Stimulated activated CD4-positive, alpha-beta T cell treated with anti-CD3 and anti-CD28 coated beads, Interleukin-1b, Interleukin-23, amount 100 ng/mL, for 48 hours (primary cell): ENCODE data around the gene CERS4.
A peak's percentile ranks its signal among the peaks of the same experiment; 100 is the strongest.
"Not testable (repeated sequence)": the region's sequence is repeated elsewhere in the genome, so short reads cannot be mapped to it uniquely, and the experiment has no call there.

Experiments used
- DNase-seq: peaks from one replicate; pipeline ENCODE4 v3.0.0-alpha.2; 2020

CERS4 gene

GRCh38 chr19:8208922-8209461 lies at the start of gene CERS4:
Gene CERS4, plus strand, starts transcription at chr19:8209370. Its CDS starts 41,707 bp downstream, at chr19:8251077.
- peak; percentile 71 for DNase-seq

- peak; percentile 66 for DNase-seq
These were observed 48.0 kb upstream of the CERS4 start for GRCh38 chr19:8161135-8161646.

GRCh38 chr19:8163759-8164158 lies 45.4 kb upstream of the CERS4 start:
- no peak for DNase-seq

DNA sequence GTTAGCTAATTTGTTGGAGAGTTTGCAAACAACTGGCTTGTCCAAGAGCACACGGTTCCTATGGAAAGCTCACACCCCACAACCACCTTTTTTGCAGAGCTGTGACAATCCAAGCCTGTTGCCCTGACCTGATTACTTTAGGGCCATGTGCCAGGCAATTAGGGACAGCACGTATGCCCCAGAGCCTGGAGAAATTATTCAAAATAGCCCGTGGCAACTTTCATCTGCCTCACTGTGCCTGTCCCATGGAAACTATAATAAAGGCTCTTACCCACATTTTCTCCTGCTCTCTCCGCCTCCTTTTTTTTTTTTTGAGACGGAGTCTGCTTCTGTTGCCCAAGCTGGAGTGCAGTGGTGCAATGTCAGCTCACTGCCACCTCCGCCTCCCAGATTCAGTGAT lies 41.2 kb upstream of the CERS4 start:
- no peak for DNase-seq

DNA sequence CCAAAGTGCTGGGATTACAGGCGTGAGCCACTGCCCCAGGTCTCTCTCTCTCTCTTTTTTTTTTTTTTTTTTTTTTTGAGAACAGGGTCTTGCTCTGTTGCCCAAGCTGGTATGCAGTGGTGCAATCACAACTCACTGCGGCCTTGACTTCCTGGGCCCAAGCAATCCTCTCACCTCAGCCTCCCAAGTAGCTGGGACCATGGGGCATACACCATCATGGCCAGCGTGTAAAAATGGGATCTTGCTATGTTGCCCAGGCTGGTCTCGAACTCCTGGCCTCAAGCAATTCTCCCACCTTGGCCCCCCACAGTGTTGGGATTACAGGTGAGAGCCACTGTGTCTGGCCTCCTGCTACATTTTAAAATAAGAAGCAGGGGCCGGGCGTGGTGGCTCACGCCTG lies 40.6 kb upstream of the CERS4 start:
- DNase-seq = no peak

DNA sequence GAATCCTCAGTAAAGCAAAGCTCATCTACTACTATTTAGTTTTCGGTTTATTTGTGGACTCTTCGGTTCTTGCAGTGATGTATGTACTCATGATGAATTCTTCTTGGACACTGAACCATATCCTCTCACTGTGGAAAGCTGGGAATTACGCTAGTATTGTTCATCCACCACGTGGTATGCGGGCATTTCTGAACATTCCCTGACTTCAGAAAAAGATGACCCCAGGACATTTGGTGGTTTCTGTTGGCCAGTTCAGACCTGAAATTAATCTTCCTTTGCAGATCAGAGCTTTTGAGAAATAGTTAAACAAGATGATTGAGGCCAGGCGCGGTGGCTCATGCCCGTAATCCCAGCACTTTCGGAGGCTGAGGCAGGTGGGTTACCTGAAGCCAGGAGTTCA lies 34.5 kb upstream of the CERS4 start:
- no peak for DNase-seq

GRCh38 chr19:8180018-8180417 lies 29.2 kb upstream of the CERS4 start:
- no peak for DNase-seq

- no peak for DNase-seq
These were observed 24.9 kb upstream of the CERS4 start for GRCh38 chr19:8184274-8184673.

GRCh38 chr19:8185343-8186068 lies 23.7 kb upstream of the CERS4 start:
- DNase-seq = no peak

DNA sequence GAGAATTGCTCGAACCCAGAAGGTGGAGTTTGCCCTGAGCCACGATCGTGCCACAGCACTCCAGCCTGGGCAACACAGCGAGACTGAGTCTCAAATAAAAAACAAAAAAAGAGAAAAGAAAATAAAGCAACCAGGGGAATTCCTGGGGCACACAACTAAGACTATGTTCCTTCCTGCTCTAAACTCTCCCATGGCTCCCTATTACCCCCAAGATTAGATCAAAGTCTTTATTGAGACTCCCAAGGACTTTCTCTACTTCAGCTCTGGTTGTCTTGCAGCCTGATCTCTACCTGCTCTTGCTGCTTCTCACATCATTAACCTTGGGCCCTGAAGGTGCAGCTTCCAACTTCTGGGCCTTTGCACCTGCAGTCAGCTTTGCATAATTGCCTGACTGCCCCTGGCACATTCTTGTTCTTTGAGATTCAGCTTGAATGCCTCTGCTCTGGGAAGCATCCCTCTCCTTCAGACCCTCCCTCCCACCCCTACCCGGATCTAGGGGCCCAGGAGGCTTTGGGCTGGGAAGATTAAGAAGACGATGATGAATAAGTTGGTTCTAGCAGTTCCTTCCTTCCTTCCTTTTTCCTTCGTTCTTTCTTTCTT lies 16.8 kb upstream of the CERS4 start:
- DNase-seq = no peak

GRCh38 chr19:8194528-8195267 lies 14.5 kb upstream of the CERS4 start:
- no peak for DNase-seq

GRCh38 chr19:8196271-8196927 lies 12.8 kb upstream of the CERS4 start:
- no peak for DNase-seq

- not testable (repeated sequence) for DNase-seq
These were observed 5.7 kb upstream of the CERS4 start for GRCh38 chr19:8203288-8204120.

DNA sequence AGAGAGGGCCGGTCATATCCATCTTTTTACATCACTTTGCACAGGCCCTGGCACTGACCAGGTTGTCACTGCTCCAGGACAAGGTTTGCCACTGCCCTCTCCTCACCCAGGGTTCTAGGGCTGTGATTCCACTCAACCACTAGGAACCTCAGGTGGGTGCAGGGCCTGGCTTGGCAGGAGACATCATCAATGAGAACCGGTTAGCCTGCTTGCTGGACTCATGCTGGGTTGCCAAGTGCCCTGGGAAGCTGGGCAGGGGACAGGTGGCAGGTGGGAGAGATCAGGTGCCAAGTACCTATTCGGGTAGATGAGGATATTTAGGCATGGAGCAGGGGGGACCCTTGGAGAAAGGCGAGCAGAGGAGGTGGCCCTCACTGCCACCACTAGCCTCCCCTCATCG lies 4.2 kb upstream of the CERS4 start:
- no peak for DNase-seq

DNA sequence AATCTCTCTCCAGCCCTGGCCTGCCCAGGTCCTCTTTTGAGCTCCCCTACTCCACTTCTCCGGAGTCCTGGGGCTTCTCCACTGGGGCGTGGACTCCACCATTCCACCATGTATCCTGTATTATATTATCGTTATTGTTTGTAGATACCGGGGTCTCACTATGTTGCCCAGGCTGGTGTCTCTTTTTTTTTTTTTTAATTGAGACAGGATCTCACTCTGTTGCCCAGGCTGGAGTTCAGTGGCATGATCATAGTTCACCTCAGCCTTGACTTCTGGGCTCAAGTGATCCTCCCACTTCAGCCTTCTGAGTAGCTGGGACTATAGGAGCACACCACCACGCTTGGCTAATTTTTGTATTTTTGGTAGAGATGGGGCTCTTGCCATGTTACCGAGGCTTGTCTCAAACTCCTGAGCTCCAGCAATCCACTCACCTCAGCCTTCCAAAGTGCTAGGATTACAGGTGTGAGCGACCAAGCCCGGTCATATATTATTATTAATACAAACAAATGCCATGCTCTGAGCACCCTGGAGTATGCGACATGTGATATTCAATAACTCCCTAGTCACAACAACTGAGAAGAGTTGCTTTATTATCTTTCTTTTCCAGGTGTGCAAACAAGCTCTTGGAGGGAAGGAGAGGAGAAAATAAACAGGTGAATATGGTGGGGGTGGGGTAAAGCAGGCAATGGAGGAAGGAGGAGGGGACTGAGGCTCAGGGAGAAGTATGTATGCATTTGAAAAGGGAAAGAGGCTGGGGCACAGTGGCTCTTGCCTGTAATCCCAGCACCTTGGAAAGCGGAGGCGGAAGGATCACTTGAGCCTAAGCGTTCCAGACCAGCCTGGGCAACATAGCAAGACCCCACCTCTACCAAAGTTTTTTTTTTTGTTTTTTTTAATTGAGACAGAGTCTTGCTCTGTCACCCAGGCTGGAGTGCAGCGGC lies 2.8 kb upstream of the CERS4 start:
- DNase-seq = no peak

DNA sequence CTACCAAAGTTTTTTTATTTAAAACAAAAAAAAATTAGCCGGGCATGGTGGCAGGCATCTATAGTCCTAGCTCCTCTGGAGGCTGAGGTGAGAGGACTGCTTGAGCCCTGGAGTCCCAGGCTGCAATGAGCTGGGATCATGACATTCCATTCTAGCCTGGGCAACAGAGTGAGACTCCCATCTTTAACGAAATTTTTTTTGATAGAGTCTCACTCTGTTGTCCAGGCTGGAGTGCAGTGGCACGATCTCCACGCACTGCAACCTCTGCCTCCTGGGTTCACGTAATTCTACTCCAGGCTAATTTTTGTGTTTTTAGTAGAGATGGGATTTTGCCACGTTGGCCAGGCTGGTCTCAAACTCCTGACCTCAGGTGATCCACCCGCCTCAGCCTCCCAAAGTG lies 1.8 kb upstream of the CERS4 start:
- not testable (repeated sequence) for DNase-seq

DNA sequence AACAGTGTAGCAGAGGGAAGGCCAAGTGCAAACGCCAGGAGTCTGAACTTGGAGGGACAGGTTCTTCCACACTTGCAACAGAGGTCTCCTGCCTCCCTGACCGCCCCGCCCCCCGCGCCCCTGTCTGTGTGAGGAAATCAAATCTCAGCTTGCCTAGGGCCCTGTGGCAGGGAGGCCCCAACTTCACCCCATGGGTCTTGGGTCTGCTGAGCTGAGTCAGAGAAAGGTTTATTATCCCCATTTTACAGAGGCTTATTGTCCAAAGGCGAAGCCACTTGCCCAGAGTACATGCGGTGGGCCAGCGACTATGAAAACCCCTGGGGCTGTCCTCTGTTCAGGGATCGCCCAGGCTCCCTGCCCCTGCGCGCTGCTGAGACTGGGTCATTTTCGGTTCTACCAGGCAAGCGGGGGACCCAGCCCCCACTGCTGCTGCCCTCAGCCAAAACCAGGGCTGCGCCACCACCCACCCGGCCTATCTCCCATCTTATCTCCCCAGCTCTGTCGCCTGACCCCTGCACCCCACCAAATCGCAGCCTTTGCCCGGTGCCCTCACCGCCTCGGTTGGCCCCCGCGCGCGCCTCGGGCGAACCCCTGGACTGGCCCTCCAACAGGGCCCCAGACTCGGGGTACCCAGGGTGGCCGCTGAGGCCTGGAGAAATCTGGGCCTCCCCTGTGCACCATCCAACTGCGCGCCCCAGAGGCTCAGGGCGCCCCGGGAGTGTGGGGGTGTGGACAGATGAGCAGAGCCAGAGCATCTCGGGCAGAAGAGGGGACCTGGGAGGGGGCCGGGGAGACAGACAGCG lies 850 bp upstream of the CERS4 start:
- no peak for DNase-seq

GRCh38 chr19:8209462-8210378 lies 550 bp downstream of the CERS4 start:
- peak; percentile 74 for DNase-seq
